ENCODE data around the gene SCAF1.

The SCAF1 gene

GRCh38 chr19:49688531-49689132 is 46.6 kb downstream of the SCAF1 start:
- DNase-seq, result no peak

DNA sequence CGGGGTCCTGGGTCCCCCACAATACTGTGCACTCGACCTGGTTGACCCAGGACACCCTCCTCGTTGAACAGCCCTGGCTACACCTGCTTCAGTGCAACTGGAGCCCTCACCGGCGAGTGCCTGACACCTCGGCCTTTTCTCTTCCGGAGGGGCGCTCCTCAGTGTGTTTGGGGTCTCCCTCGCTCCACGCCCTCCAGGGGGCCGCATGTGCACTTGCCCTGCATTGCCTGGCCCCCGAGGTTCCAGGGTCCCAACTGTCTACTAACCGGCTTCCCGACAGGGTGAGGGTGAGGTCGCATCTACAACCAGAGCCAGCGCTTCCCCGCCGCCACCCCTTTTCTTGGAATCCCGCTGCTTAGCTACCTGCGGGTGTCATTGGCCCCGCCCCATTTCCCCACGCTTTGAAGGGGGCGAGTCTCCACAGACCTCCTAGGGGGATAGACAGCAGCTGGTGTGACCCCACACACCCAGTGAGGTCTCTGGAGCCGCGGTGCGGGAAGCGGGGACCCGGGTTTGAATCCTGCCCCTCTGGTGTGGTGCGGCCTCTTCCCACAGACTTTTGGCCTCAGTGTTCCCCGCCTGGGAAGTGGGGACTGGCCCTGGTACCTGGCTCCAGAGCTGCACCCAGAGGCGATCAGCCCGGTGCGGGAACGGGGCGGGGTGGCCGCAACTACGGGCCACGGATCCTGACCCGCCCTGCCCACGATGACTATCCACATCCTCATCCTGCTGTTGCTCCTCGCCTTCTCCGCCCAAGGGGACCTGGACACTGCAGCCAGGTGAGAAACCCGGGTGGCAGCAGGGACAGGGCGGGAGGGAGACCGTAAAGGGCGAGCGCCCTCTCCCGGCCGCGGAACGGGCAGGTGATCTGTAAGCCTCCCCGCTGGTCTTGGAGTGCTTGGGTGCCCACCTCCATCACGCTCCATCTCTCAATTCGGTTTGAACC is 47.4 kb downstream of the SCAF1 start, which contains the start of gene ADM5:
Gene ADM5, plus strand, starts transcription at position 462 of the 946 bp plus-strand sequence. Its CDS starts 244 bp downstream, at position 706.
- peak; percentile 10 for DNase-seq

GRCh38 chr19:49690079-49690655 is 48.2 kb downstream of the SCAF1 start:
- DNase-seq, result no peak

- peak; percentile 88 for DNase-seq
Measured at GRCh38 chr19:49690656-49691242, 48.7 kb downstream of the SCAF1 start, which contains the start of gene CPT1C. CPT1C (plus strand) TSS chr19:49691116; CDS start chr19:49692253, 1,137 bp downstream.

GRCh38 chr19:49691243-49692146 is 49.5 kb downstream of the SCAF1 start:
- peak; percentile 55 for DNase-seq

GRCh38 chr19:49692147-49692506 is 50.1 kb downstream of the SCAF1 start:
- peak; percentile 19 for DNase-seq

DNA sequence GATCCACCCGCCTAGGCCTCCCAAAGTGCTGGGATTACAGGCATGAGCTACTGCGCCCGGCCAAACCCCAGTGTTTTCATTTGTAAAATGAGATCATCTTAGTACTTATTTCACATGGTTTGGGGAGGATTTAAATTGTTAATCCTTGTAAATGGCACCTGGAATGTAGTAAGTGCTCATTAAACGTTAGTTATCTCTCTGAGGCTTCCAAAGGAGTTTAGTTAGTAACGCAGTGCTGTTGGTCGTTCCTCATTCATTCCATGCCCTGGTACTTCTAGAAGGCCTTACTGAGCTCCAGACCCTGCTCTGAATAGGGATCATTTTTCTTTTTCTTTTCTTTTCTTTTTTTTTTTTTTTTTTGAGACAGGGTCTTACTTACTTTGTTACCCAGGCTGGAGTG is 54.1 kb downstream of the SCAF1 start:
- no peak for DNase-seq

DNA sequence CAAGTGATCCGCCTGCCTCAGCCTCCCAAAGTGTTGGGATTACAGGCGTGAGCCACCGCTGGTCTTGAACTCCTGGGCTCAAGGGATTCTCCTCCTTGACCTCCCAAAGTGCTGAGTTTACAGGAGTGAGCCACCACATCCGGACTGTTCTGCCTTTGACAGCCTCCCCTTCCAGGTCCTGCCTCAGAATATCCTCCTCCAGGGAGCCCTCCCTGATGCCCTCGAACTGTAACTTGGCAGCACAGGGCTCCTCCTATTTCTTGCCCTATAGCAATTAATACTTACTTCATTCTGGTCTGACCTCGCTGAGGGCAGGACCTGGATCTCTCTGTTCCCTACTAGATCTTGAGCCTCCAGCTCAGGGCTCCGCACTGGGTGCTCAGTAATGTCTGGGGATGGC is 54.9 kb downstream of the SCAF1 start:
- DNase-seq, result no peak

GRCh38 chr19:49699364-49699763 is 57.4 kb downstream of the SCAF1 start:
- no peak for DNase-seq

DNA sequence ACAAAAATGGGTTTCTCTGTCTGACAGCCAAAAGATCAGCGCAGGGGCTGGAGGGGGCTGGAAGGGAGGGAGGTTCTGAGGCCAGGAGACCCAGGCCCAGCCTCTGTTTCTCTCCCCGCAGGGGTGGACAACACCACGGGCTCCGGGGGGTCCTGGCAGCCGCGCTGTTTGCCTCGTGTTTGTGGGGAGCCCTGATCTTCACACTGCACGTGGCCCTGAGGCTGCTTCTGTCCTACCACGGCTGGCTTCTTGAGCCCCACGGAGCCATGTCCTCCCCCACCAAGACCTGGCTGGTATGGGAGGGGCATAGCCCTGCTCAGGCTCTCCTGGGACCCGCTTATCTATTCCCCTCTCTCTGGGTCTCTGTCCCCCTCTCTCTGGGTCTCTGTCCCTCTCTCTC is 58.6 kb downstream of the SCAF1 start:
- no peak for DNase-seq

- DNase-seq, result no peak
Measured at GRCh38 chr19:49701271-49701786, 59.3 kb downstream of the SCAF1 start.

GRCh38 chr19:49704888-49705642 is 63.1 kb downstream of the SCAF1 start:
- DNase-seq, result no peak

DNA sequence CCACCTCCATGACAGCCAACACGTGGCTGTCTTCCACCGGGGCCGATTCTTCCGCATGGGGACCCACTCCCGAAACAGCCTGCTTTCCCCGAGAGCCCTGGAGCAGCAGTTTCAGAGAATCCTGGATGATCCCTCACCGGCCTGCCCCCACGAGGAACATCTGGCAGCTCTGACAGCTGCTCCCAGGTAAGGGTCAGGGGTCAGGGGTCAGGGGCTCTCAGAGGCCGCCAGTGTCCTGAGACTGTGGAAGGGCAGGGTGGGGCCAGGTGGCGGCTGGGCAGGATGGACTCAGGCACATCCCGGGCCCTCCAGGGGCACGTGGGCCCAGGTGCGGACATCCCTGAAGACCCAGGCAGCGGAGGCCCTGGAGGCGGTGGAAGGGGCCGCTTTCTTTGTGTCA is 63.9 kb downstream of the SCAF1 start:
- DNase-seq, result no peak
